Thyroid gland (tissue), 4 donors: Measurements from ENCODE around the gene PDZK1IP1. TPM values are rescaled to one million over a fixed set of nuclear protein-coding genes. Genes with fewer than 3 reads are reported as not detected.
"Not testable (repeated sequence)": the region's sequence is repeated elsewhere in the genome, so short reads cannot be mapped to it uniquely, and the experiment has no call there.

Source experiments
- DNase-seq, 2 donors: peaks; one replicate each; pipeline ENCODE4 v3.0.0-alpha.2; 2019
- H3K27ac ChIP-seq, 3 donors: fragments of 200-600 bp; sonication (generic); 1 replicate in 2 of 3; 2 replicates in 1 of 3; pipeline ENCODE4 v1.5.1; 2016 to 2019; ENCODE audit warnings: mild to moderate bottlenecking in 1 of 3, moderate library complexity in 1 of 3
- H3K27me3 ChIP-seq: fragments of 200-600 bp; sonication (generic); one replicate; pipeline ENCODE4 v1.5.1; 2019
- H3K36me3 ChIP-seq, 2 donors: fragments of 200-600 bp; sonication (generic); one replicate each; pipeline ENCODE4 v1.5.1; 2016 to 2019
- H3K4me1 ChIP-seq, 2 donors: fragments of 200-600 bp; sonication (generic); one replicate each; pipeline ENCODE4 v1.5.1; 2017 to 2019
- H3K4me3 ChIP-seq, 3 donors: fragments of 200-600 bp; sonication (generic); replicated peaks in 1 of 3; 1 replicate in 2 of 3; 2 replicates in 1 of 3; pipeline ENCODE4 v1.5.1; 2016; ENCODE audit warnings: mild to moderate bottlenecking in 1 of 3
- H3K9me3 ChIP-seq: fragments of 200-600 bp; sonication (generic); one replicate; pipeline ENCODE4 v1.5.1; 2017
- POLR2A ChIP-seq, 2 donors: fragments of 450-650 bp; IDR thresholded peaks; one replicate each; pipeline ENCODE4 v1.6.1; 2017; ENCODE audit warnings: antibody characterized with exemption in 2 of 2, mild to moderate bottlenecking in 2 of 2, moderate library complexity in 1 of 2
- WGBS, 2 donors: methylation state at CpG; one replicate each; pipeline ENCODE4 v1.1.5; 2017; 5-methylcytosine and 5-hydroxymethylcytosine counted together
- intact Hi-C: fragments of 100-400 bp; cut with DNase I; formaldehyde crosslinking; loops from one replicate; pipeline ENCODE4 v1.15.1; 2023
- total RNA-seq, 4 donors: library from RNA; depleted of rRNA; stranded (reverse); fragments of >200 nt; gene quantifications; one replicate each; pipeline ENCODE4 v1.2.3, GENCODE V29; 2016
- TF ChIP-seq, protein P1 (sequence below), 6 experiments: fragments of 200-600 bp in 3 of 6; fragments of 450-650 bp in 3 of 6; sonication (generic) in 3 of 6; IDR thresholded peaks; one replicate each; pipeline ENCODE4 v1.5.1; 2016 to 2019; ENCODE audit warnings: antibody characterized with exemption in 6 of 6, mild to moderate bottlenecking in 2 of 6, inconsistent platforms in 1 of 6, moderate library complexity in 1 of 6

PDZK1IP1 gene
- total RNA-seq, 4 donors from 2014 or later: 0.83 to 3.0 TPM; not detected in 2

DNA sequence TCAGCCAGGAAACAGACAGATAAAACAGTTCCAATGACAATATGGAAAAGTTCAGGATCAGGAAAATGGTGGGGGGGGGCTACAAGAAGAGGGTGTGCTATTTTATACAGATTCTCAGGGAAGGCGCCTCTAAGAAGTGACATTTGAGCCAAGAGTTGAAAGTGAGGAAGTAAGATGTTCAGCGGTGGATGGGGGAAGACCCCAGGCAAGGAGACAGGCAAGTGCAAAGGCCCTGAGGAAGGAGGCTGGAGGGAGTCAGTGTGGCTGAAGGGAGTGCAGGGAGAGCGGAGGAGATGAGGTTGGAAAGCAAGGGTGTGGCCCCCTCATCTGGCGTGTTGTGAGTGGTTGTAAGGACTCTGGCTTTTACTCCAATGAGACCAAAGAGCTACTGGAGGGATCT is 8.4 kb upstream of the PDZK1IP1 start:
- H3K4me1 ChIP-seq: no peaks in the 10 kb centered on the region
- 85 to 88% methylated on average over 4 of the region's 4 CpGs for WGBS, 2 donors
- no peaks in the 10 kb centered on the region for H3K9me3 ChIP-seq
- no peaks in the 10 kb centered on the region for H3K36me3 ChIP-seq
- H3K27ac ChIP-seq: no peak overlapping the region
- DNase-seq: no peak
- TF ChIP-seq, protein P1, sequence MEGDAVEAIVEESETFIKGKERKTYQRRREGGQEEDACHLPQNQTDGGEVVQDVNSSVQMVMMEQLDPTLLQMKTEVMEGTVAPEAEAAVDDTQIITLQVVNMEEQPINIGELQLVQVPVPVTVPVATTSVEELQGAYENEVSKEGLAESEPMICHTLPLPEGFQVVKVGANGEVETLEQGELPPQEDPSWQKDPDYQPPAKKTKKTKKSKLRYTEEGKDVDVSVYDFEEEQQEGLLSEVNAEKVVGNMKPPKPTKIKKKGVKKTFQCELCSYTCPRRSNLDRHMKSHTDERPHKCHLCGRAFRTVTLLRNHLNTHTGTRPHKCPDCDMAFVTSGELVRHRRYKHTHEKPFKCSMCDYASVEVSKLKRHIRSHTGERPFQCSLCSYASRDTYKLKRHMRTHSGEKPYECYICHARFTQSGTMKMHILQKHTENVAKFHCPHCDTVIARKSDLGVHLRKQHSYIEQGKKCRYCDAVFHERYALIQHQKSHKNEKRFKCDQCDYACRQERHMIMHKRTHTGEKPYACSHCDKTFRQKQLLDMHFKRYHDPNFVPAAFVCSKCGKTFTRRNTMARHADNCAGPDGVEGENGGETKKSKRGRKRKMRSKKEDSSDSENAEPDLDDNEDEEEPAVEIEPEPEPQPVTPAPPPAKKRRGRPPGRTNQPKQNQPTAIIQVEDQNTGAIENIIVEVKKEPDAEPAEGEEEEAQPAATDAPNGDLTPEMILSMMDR (IDR thresholded peaks at IDR 0.05): no peak
- TF ChIP-seq POLR2A (IDR thresholded peaks at IDR 0.05): no peak
- no peaks in the 10 kb centered on the region for H3K27me3 ChIP-seq
- intact Hi-C loops: no loop called here
- no peak overlapping the region for H3K4me3 ChIP-seq

DNA sequence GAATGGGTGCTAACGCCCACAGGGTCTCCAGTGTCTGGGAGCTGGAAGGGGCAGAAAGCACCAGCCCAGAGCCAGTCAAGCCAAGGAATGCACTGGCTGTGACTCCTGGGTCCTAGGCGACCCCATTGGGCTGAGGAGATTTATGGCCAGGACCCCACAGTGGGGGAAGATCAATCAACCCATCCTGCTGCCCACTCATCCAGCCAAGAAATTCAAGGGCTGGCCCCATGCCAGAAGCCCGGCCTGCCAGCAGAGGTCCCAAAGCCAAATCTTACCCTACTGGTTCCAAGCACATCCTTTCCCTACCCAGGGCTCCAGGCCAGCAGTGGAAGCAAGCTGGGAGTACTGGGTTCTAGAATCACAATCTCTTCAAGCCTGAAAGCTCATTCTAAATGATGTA is 6.8 kb upstream of the PDZK1IP1 start:
- Histone ChIP-seq H3K27ac (no peak overlapping the region), H3K36me3 (no peaks in the 10 kb centered on the region), H3K4me3 (no peak overlapping the region), H3K27me3 (no peaks in the 10 kb centered on the region), H3K4me1 (no peaks in the 10 kb centered on the region), H3K9me3 (no peaks in the 10 kb centered on the region)
- whole genome bisulfite sequencing, 2 donors: 53 to 65% methylated on average over 3 of the region's 3 CpGs
- no peak for TF ChIP-seq POLR2A (IDR thresholded peaks at IDR 0.05)
- no peak for DNase-seq
- intact Hi-C loops: no loop called here

DNA sequence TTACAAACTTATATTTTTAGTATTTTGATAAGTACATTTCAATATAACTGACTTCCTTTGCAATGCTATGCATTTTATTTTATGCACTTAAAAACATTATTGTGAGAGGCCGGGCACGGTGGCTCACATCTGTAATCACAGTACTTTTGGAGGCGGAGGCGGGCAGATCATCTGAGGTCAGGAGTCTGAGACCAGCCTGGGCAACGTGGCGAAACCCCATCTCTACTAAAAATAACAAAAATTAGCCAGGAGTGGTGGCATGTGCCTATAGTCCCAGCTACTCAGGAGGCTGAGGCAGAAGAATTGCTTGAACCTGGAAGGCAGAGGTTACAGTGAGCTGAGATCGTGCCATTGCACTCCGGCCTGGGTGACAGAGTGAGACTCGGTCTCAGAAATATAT is 6.1 kb upstream of the PDZK1IP1 start:
- DNase-seq, intact Hi-C loops, H3K4me3 ChIP-seq, H3K27ac ChIP-seq, H3K4me1 ChIP-seq, H3K36me3 ChIP-seq, H3K27me3 ChIP-seq, H3K9me3 ChIP-seq: not testable (repeated sequence)
- 70 to 73% methylated on average over 9 of the region's 9 CpGs for WGBS, 2 donors

DNA sequence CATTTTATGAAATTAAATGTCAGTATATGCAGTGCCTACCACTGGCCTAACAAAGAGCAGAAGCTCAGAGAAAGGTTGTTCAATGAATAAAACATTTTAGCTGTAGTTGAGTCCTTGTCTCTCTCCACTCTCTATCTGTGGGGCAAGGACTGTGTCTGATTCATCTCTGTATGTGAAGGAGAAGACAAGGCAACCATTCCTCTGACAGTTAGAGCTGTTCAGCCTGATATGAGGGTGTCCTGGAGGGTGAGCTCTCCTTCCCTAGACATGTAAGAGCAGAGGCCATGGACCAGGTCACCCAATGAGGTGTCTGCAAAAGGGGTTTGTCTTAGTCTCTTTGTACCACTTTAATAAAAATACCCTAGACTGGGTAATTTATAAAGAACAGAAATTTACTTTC is 4.5 kb upstream of the PDZK1IP1 start:
- intact Hi-C loops: no loop called here

DNA sequence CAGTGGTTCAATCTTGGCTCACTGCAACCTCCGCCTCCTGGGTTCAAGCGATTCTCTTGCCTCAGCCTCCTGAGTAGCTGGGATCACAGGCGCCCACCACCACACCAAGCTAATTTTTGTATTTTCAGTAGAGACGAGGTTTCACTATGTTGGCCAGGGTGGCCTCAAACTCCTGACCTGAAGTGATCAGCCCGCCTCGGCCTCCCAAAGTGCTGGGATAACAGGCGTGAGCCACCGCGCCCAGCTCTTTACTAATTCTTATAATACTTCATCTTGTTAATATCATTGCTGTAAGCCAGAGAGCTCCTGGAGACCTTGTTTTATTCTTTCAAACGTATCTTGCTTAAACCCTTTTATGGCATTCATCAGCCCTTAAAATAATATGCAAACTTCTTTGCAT is 3.7 kb upstream of the PDZK1IP1 start:
- H3K27ac ChIP-seq, DNase-seq, H3K4me3 ChIP-seq, H3K36me3 ChIP-seq, H3K27me3 ChIP-seq, intact Hi-C loops, H3K9me3 ChIP-seq: not testable (repeated sequence)
- peaks cover 0 to 12% of the 10 kb centered on the region in 2 donors for H3K4me1 ChIP-seq
- WGBS, 2 donors: 88 to 91% methylated on average over 10 of the region's 10 CpGs

More for the DNA sequence above, 4.5 kb upstream of the PDZK1IP1 start:
- DNase-seq: no peak
- no peak for TF ChIP-seq POLR2A (IDR thresholded peaks at IDR 0.05)
- TF ChIP-seq, protein P1 (IDR thresholded peaks at IDR 0.05): no peak
- H3K27ac ChIP-seq: no peak overlapping the region
- no peaks in the 10 kb centered on the region for H3K27me3 ChIP-seq
- no peaks in the 10 kb centered on the region for H3K36me3 ChIP-seq
- H3K4me3 ChIP-seq: no peak overlapping the region
- no peaks in the 10 kb centered on the region for H3K9me3 ChIP-seq
- peaks cover 0 to 12% of the 10 kb centered on the region in 2 donors for H3K4me1 ChIP-seq

DNA sequence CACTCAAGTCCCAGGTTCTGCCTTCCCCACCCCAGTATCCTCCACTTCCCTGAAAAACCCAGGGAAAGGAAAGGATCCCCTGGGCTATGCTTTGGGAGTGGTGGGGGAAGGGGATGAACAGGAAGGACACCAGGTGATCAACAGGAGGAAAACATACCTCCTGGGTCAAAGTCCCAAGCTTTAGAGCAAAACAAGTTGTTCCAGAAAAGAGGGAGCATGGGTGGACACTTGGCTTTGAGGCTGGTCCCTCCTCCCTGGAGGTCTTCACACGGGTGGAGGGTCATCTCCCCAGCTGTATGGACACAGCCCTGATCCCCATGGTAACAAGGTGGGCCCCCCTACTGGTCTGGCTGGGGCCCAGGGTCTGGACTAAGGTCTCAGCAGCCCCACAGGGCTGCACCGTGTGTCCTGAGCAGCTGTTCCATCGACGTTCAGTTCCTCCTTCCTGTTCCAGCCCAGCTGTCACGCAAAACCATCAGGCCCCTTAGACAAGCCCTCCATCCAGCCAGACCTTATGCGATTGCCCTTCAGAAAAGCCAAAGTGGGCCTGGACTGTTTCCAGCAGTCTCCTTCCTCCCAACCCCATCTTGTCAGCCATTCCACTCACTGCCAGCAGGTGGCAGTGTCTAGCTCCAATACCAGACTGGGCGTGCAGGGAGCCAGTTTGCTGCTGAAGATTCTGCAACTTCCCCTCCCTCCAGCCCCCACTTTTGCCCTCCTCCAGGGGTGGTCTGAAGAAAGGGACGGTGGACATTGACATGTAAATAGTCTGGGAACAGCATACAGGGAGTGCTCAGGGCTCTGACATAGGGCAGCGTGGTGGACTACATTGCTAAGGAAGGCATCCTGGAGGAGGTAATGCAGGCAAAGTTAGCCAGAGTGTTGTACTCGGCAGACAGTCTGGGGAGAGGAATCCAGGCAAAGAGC is 2.9 kb upstream of the PDZK1IP1 start:
- peaks cover 0 to 12% of the 10 kb centered on the region in 2 donors for H3K4me1 ChIP-seq
- H3K4me3 ChIP-seq: no peak overlapping the region
- H3K27me3 ChIP-seq: no peaks in the 10 kb centered on the region
- 10 to 13% methylated on average over 7 to 10 of the region's 10 CpGs for WGBS, 2 donors
- H3K36me3 ChIP-seq: no peaks in the 10 kb centered on the region
- H3K27ac ChIP-seq: no peak overlapping the region
- DNase-seq: peak; percentile 77 to 79
- intact Hi-C loops: no loop called here
- H3K9me3 ChIP-seq: no peaks in the 10 kb centered on the region
- TF ChIP-seq POLR2A (IDR thresholded peaks at IDR 0.05): no peak
- TF ChIP-seq, protein P1 (IDR thresholded peaks at IDR 0.05): peak; percentile 58 to 97 (median 84)
